ENCODE measurements around the gene P2RY13.
A peak's percentile ranks its signal among the peaks of the same experiment; 100 is the strongest.

Gene P2RY13

GRCh38 chr3:151305775-151306151, 23.6 kb downstream of the P2RY13 start:
- Histone ChIP-seq H3K9ac (no peak overlapping the region), H3K27ac (no peak overlapping the region), H3K4me3 (IDR thresholded peaks at IDR 0.05; ENCODE audit: insufficient read depth, low read depth, low read length) (no peak overlapping the region), H4K20me1 (ENCODE audit: insufficient read depth) (no peaks in the 10 kb centered on the region), H3K36me3 (ENCODE audit: insufficient read depth) (no peaks in the 10 kb centered on the region), H3K4me1 (ENCODE audit: low read depth, poor library complexity, severe bottlenecking) (peaks cover 31% of the 10 kb centered on the region), H3K4me2 (peak overlapping the region; percentile 61), H3K27me3 (ENCODE audit: insufficient read depth, low read depth) (no peaks in the 10 kb centered on the region), H2AFZ (ENCODE audit: low read depth) (no peak overlapping the region), H3K79me2 (ENCODE audit: insufficient read depth, low read depth) (no peaks in the 10 kb centered on the region)
- TF ChIP-seq CTCF (conservative IDR thresholded peaks at IDR 0.05; ENCODE audit: low read depth, low read length): no peak

GRCh38 chr3:151305060-151305774, 24.1 kb downstream of the P2RY13 start:
- no peak overlapping the region for H2AFZ ChIP-seq (ENCODE audit: low read depth)
- no peak overlapping the region for H3K9ac ChIP-seq
- H3K27ac ChIP-seq: peak overlapping the region; percentile 1; the same call in 1 of the 2 replicates
- peaks cover 31% of the 10 kb centered on the region for H3K4me1 ChIP-seq (ENCODE audit: low read depth, poor library complexity, severe bottlenecking)
- no peaks in the 10 kb centered on the region for H3K79me2 ChIP-seq (ENCODE audit: insufficient read depth, low read depth)
- H3K4me2 ChIP-seq: peak overlapping the region; percentile 61
- no peaks in the 10 kb centered on the region for H3K36me3 ChIP-seq (ENCODE audit: insufficient read depth)
- no peak for TF ChIP-seq CTCF (conservative IDR thresholded peaks at IDR 0.05; ENCODE audit: low read depth, low read length)
- no peaks in the 10 kb centered on the region for H3K27me3 ChIP-seq (ENCODE audit: insufficient read depth, low read depth)
- H3K4me3 ChIP-seq (IDR thresholded peaks at IDR 0.05; ENCODE audit: insufficient read depth, low read depth, low read length): no peak overlapping the region
- H4K20me1 ChIP-seq (ENCODE audit: insufficient read depth): no peaks in the 10 kb centered on the region

GRCh38 chr3:151303751-151304150, 25.6 kb downstream of the P2RY13 start:
- Histone ChIP-seq H3K27me3 (ENCODE audit: insufficient read depth, low read depth) (no peaks in the 10 kb centered on the region), H3K27ac (no peak overlapping the region), H3K4me1 (ENCODE audit: low read depth, poor library complexity, severe bottlenecking) (peaks cover 31% of the 10 kb centered on the region), H3K4me2 (no peak overlapping the region), H3K36me3 (ENCODE audit: insufficient read depth) (no peaks in the 10 kb centered on the region), H4K20me1 (ENCODE audit: insufficient read depth) (no peaks in the 10 kb centered on the region), H3K9ac (no peak overlapping the region), H2AFZ (ENCODE audit: low read depth) (no peak overlapping the region), H3K4me3 (IDR thresholded peaks at IDR 0.05; ENCODE audit: insufficient read depth, low read depth, low read length) (no peak overlapping the region), H3K79me2 (ENCODE audit: insufficient read depth, low read depth) (no peaks in the 10 kb centered on the region)
- TF ChIP-seq CTCF (conservative IDR thresholded peaks at IDR 0.05; ENCODE audit: low read depth, low read length): no peak

- Histone ChIP-seq H3K27ac (no peak overlapping the region), H3K4me3 (IDR thresholded peaks at IDR 0.05; ENCODE audit: insufficient read depth, low read depth, low read length) (no peak overlapping the region), H3K4me2 (no peak overlapping the region), H3K4me1 (ENCODE audit: low read depth, poor library complexity, severe bottlenecking) (peaks cover 25% of the 10 kb centered on the region), H3K36me3 (ENCODE audit: insufficient read depth) (no peaks in the 10 kb centered on the region), H2AFZ (ENCODE audit: low read depth) (no peak overlapping the region), H3K79me2 (ENCODE audit: insufficient read depth, low read depth) (no peaks in the 10 kb centered on the region), H3K9ac (no peak overlapping the region), H3K27me3 (ENCODE audit: insufficient read depth, low read depth) (no peaks in the 10 kb centered on the region), H4K20me1 (ENCODE audit: insufficient read depth) (no peaks in the 10 kb centered on the region)
- no peak for TF ChIP-seq CTCF (conservative IDR thresholded peaks at IDR 0.05; ENCODE audit: low read depth, low read length)
These were observed 27.6 kb downstream of the P2RY13 start for GRCh38 chr3:151301787-151302186.

Measured in KMS-11 (cell line).